NB4 (cell line): ENCODE results near the gene MPHOSPH9.

Experiments used
- POLR2A ChIP-seq: IDR thresholded peaks from 2 replicates; pipeline ENCODE4 v1.6.1; 2011; ENCODE audit warnings: mild to moderate bottlenecking; ENCODE audit not compliant: insufficient read length; ENCODE audit errors: extremely low read depth
- TF ChIP-seq, protein P1 (sequence below): IDR thresholded peaks from one replicate; pipeline ENCODE4 v1.5.1; 2012; ENCODE audit warnings: low read depth, low read length

DNA sequence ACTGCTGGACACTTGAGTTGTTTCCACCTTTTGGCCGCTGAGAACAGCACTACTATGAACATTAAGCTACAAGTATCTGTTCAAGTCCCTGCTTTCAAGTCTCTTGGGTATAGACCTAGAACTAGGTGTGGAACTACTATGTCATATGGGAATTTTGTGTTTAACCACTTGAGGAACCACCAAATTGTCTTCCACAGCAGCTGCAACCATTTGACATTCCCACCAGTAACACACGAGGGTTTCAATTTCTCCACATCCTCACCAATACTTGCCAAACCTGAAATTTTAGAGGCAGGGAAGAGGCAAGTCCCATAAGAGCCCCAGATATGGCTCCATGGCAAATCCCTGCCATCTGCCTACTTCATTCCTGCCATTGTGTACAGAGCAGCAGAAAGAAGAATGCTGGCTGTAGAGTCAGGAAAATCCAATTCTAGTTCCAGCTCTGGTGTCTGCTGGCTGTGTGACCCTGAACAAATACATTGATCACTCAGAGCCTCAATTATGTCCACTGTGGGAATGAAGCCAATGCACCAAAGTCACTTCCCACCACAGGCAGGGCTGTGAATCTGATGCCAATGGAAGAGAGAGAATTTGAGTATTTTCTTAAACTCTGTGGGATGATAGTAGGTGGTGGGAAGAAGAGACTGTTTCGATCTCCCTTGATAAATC lies 99.9 kb downstream of the MPHOSPH9 start:
- TF ChIP-seq, protein P1, sequence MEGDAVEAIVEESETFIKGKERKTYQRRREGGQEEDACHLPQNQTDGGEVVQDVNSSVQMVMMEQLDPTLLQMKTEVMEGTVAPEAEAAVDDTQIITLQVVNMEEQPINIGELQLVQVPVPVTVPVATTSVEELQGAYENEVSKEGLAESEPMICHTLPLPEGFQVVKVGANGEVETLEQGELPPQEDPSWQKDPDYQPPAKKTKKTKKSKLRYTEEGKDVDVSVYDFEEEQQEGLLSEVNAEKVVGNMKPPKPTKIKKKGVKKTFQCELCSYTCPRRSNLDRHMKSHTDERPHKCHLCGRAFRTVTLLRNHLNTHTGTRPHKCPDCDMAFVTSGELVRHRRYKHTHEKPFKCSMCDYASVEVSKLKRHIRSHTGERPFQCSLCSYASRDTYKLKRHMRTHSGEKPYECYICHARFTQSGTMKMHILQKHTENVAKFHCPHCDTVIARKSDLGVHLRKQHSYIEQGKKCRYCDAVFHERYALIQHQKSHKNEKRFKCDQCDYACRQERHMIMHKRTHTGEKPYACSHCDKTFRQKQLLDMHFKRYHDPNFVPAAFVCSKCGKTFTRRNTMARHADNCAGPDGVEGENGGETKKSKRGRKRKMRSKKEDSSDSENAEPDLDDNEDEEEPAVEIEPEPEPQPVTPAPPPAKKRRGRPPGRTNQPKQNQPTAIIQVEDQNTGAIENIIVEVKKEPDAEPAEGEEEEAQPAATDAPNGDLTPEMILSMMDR: no peak
- TF ChIP-seq POLR2A: no peak
